Nephron (organoid): ENCODE results near the gene ATP5PD.
A peak's percentile ranks its signal among the peaks of the same experiment; 100 is the strongest.

Experiments used
- H3K27ac Mint-ChIP-seq, 3 experiments: 2 replicates each; pipeline ENCODE4 v1.8.0; 2020; ENCODE audit warnings: mixed read lengths in 3 of 3, mild to moderate bottlenecking in 2 of 3, moderate library complexity in 1 of 3
- H3K27me3 Mint-ChIP-seq: 2 replicates; pipeline ENCODE4 v1.8.0; 2021; ENCODE audit warnings: low read depth, mild to moderate bottlenecking, moderate library complexity, mixed read lengths
- H3K36me3 Mint-ChIP-seq: 2 replicates; pipeline ENCODE4 v1.8.0; 2020; ENCODE audit warnings: low read depth, mixed read lengths
- H3K4me1 Mint-ChIP-seq: 2 replicates; pipeline ENCODE4 v1.8.0; 2020; ENCODE audit warnings: mixed read lengths
- H3K4me3 Mint-ChIP-seq, 3 experiments: 2 replicates each; pipeline ENCODE4 v1.8.0; 2020; ENCODE audit warnings: mild to moderate bottlenecking in 3 of 3, mixed read lengths in 3 of 3, moderate library complexity in 2 of 3
- H3K9me3 Mint-ChIP-seq: 2 replicates; pipeline ENCODE4 v1.8.0; 2020; ENCODE audit warnings: mixed read lengths
- TF ChIP-seq, protein P1 (sequence below), 3 experiments: fragments of 200-600 bp; sonication (generic); IDR thresholded peaks; one replicate each; pipeline ENCODE4 v1.5.0; 2021; ENCODE audit warnings: antibody characterized with exemption in 3 of 3; ENCODE audit not compliant: unreplicated experiment in 3 of 3

ATP5PD gene

DNA sequence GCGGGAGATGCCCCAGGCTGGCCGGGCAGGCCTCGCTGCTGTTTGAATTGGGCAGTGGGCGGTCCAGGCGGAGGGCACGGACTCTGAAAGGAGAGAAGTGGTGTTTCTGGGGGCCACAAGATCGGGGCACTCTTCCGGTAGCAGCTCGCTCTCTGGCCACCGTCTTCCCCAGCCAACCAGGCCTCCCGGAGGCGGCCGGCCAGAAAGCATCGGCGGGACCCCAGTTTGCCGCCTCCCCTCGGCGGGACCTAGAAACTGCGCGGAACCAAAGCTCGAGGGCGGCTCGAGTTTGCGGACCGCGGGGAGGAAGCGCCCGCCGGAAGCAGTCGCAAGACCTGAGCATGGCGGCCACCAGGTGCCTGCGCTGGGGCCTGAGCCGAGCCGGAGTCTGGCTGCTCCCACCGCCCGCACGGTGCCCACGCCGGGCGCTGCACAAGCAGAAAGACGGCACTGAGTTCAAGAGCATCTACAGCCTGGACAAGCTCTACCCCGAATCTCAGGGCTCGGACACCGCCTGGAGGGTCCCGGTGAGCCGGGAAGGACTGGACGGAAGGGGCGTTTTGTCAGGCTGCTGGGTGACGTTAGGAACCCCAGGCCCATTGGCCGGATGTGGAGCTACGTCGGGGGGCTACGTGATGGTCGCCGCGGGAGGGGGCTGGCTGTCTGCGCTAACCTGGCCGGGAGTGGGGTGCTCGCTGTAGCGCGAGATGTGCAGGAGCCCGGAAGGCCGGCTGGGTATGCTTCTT, 34.2 kb downstream of the ATP5PD start, which contains the start of gene MRPL58:
Gene MRPL58 (plus strand): TSS at position 325 of the 746 bp plus-strand sequence. CDS start 17 bp downstream, at position 342.
- H3K4me3 Mint-ChIP-seq: peak within 1 kb of the TSS; percentile 91 to 96 (median 94)
- H3K4me1 Mint-ChIP-seq: peaks cover 23% of the 10 kb centered on the region
- H3K27ac Mint-ChIP-seq: peak within 1 kb of the TSS; percentile 97 to 99 (median 97)
- TF ChIP-seq, protein P1, sequence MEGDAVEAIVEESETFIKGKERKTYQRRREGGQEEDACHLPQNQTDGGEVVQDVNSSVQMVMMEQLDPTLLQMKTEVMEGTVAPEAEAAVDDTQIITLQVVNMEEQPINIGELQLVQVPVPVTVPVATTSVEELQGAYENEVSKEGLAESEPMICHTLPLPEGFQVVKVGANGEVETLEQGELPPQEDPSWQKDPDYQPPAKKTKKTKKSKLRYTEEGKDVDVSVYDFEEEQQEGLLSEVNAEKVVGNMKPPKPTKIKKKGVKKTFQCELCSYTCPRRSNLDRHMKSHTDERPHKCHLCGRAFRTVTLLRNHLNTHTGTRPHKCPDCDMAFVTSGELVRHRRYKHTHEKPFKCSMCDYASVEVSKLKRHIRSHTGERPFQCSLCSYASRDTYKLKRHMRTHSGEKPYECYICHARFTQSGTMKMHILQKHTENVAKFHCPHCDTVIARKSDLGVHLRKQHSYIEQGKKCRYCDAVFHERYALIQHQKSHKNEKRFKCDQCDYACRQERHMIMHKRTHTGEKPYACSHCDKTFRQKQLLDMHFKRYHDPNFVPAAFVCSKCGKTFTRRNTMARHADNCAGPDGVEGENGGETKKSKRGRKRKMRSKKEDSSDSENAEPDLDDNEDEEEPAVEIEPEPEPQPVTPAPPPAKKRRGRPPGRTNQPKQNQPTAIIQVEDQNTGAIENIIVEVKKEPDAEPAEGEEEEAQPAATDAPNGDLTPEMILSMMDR (IDR thresholded peaks at IDR 0.05; ENCODE audit: unreplicated experiment in 3 of 3): peak; percentile 57 to 68 (median 65)
- H3K27me3 Mint-ChIP-seq: no peaks in the 10 kb centered on the region
- H3K9me3 Mint-ChIP-seq: no peaks in the 10 kb centered on the region
- H3K36me3 Mint-ChIP-seq: peaks cover 14% of the 10 kb centered on the region

DNA sequence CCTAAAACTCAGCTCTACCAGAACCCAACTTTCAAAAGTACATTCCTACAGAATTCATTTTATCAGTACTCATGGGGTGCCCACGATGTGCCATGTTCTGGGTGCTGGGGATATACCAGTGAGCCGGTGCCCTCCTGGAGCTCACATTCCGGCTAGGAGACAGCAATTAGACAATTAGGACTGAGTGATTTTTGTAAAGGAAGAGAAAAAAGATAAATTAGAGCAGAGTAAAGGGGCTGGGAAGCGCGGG, 34.7 kb downstream of the ATP5PD start:
- Mint-ChIP-seq H3K4me1 (peaks cover 23% of the 10 kb centered on the region), H3K9me3 (no peaks in the 10 kb centered on the region), H3K27me3 (no peaks in the 10 kb centered on the region), H3K27ac (peak overlapping the region; percentile 97 to 99 (median 97)), H3K4me3 (peak overlapping the region; percentile 91 to 96 (median 94)), H3K36me3 (peaks cover 14% of the 10 kb centered on the region)
- TF ChIP-seq, protein P1 (IDR thresholded peaks at IDR 0.05; ENCODE audit: unreplicated experiment in 3 of 3): no peak

DNA sequence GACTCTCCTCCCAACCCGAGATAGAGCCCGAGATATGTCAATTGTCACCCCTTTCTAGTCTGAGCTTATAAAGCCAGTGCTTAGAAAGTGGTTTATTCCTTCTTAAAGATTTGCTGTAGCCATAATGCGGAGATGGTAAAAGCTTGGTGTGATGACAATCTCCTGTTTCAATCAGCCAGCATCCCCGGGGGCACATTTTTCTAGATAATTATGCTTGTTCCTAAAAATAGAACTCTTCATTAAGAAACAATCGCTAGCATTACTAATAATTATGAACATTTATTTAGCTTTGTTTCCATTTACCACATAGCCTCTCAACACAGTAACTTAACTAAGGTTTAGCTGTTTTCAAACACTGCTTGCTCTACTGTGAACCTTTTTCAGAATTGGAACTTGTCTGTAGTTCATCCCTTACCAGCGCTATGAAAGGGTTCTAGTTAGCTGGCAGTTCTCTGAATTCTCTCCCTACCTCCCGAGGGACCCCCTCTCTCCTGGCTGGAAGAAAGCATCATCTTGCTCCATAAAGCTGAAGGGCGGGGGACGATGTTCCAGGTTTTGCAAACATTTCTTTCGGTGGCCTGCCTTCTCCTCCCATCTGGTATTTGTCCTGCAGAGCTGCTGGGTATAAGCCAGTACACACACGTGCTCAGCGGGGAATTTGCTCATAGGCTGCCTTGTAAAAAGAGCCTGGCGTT, 35.2 kb downstream of the ATP5PD start:
- peaks cover 12% of the 10 kb centered on the region for H3K36me3 Mint-ChIP-seq
- TF ChIP-seq, protein P1 (IDR thresholded peaks at IDR 0.05; ENCODE audit: unreplicated experiment in 3 of 3): no peak
- no peaks in the 10 kb centered on the region for H3K27me3 Mint-ChIP-seq
- no peaks in the 10 kb centered on the region for H3K9me3 Mint-ChIP-seq
- peak overlapping the region; percentile 97 to 99 (median 97) for H3K27ac Mint-ChIP-seq
- peak overlapping the region; percentile 91 to 96 (median 94) for H3K4me3 Mint-ChIP-seq
- H3K4me1 Mint-ChIP-seq: peaks cover 23% of the 10 kb centered on the region

DNA sequence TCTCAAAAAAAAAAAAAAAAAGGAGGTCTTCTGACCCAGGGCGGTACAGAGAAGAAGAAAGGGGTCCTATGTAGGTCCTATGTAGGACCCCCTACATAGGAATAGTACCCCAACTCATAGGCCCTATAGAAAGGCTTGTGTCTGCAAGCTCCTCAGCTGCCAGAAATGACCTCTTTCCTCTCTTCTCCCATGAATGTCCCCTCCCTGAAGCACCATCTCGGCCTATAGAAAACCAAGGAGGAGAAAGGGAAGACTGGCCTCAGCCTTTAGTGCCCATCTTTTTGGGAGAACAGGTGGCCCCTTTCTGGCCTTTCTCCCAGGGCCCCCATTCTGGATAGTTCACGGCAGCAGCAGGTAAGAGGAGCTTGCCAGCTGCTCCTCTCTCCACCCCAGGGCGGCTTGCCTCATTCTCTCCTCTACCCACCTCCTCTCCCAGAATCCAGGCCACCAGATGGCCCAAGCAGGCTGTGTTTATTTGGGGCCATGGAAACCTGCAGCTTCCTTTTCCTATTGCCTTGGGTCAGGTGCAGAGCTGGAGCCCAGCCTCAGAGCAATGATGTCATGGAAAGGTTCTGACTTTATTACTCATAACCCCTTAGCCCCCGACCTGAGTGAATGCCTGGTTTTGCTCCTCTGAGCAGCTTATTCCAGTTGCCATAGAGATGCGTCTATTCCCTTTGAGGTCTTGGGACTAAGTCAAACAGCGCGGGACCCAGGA, 35.9 kb downstream of the ATP5PD start:
- H3K4me1 Mint-ChIP-seq: peaks cover 23% of the 10 kb centered on the region
- H3K4me3 Mint-ChIP-seq: peak overlapping the region; percentile 68 to 96 (median 91)
- TF ChIP-seq, protein P1 (IDR thresholded peaks at IDR 0.05; ENCODE audit: unreplicated experiment in 3 of 3): no peak

DNA sequence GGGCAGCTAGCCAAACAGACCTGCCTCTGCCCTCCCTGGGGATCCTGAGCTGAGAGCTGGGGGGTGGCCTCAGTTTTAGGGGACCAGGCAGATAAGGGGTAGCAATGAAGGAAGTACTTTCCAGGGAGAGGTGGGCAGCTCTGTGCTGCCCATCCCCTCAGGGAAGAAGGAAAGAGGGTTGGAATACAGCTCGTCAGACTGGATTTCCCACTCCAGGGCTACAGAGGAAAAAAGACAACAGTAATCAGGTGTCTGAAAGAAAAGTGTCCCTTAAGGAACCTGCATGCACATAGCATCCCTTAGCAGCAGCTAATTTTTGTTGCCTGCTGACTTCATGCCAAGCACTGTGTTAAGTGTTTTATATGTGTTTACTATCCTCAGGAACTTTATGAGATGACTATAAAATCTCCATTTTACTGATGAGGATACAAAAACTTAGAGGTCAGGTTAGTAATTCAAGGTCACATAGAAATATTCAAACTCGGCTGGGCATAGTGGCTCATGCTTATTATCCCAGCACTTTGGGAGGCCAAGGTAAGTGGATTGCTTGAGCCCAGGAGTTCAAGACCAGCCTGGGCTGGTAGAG, 37.5 kb downstream of the ATP5PD start:
- H3K27ac Mint-ChIP-seq: peak overlapping the region in 1 of 3 experiments; percentile 48
- H3K9me3 Mint-ChIP-seq: no peaks in the 10 kb centered on the region
- H3K4me1 Mint-ChIP-seq: peaks cover 23% of the 10 kb centered on the region
- peak overlapping the region in 1 of 3 experiments; percentile 50 for H3K4me3 Mint-ChIP-seq
- no peaks in the 10 kb centered on the region for H3K27me3 Mint-ChIP-seq
- TF ChIP-seq, protein P1 (IDR thresholded peaks at IDR 0.05; ENCODE audit: unreplicated experiment in 3 of 3): no peak
- peaks cover 3% of the 10 kb centered on the region for H3K36me3 Mint-ChIP-seq

More for the DNA sequence above, 35.9 kb downstream of the ATP5PD start:
- H3K36me3 Mint-ChIP-seq: peaks cover 7% of the 10 kb centered on the region
- H3K27me3 Mint-ChIP-seq: no peaks in the 10 kb centered on the region
- H3K27ac Mint-ChIP-seq: peak overlapping the region; percentile 97 to 99 (median 97)
- no peaks in the 10 kb centered on the region for H3K9me3 Mint-ChIP-seq
